ENCODE results near the gene SAP130. TPM values are rescaled to one million over a fixed set of nuclear protein-coding genes. Genes with fewer than 3 reads are reported as not detected.

Gene SAP130
- total RNA-seq, 1 donor from 2014 or later: 51.7 TPM

DNA sequence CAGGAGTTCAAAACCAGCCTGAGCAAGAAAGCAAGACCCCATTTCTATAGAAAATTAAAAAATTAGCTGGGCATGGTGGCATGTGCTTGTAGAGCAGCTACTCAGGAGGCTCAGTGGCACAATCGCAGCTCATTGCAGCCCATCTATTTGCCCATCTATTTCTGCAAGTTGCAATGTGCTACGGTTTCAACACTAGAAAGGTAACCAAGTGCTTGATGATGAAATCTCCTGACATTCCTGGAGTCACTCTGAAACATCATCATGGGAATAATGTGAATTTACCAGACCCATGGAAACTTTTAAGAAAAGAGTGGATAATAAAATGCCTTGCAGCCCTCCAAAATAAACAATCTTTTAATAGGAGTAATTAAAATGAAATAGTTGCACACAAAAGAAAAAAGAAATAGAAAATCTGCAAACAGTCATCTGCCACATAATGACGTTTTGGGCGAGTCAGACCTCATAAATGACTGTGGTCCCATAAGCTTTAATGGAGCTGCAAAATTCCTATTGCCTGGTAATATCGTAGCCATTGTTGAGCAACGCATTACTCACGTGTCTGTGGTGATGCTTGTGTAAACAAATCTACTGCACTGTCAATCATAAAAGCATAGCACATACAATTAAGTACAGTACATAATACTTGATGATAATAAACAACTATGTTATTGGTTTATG lies 95.5 kb downstream of the SAP130 start:
- no peaks in the 10 kb centered on the region for H3K27me3 Mint-ChIP-seq (ENCODE audit: low read depth)
- TF ChIP-seq, protein P1, sequence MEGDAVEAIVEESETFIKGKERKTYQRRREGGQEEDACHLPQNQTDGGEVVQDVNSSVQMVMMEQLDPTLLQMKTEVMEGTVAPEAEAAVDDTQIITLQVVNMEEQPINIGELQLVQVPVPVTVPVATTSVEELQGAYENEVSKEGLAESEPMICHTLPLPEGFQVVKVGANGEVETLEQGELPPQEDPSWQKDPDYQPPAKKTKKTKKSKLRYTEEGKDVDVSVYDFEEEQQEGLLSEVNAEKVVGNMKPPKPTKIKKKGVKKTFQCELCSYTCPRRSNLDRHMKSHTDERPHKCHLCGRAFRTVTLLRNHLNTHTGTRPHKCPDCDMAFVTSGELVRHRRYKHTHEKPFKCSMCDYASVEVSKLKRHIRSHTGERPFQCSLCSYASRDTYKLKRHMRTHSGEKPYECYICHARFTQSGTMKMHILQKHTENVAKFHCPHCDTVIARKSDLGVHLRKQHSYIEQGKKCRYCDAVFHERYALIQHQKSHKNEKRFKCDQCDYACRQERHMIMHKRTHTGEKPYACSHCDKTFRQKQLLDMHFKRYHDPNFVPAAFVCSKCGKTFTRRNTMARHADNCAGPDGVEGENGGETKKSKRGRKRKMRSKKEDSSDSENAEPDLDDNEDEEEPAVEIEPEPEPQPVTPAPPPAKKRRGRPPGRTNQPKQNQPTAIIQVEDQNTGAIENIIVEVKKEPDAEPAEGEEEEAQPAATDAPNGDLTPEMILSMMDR (conservative IDR thresholded peaks at IDR 0.05): no peak
- no peaks in the 10 kb centered on the region for H3K9me3 Mint-ChIP-seq
- H3K4me3 Mint-ChIP-seq: no peak overlapping the region
- DNase-seq (ENCODE audit: low read depth, low spot score): no peak
- H3K4me1 Mint-ChIP-seq: peaks cover 5% of the 10 kb centered on the region
- no peaks in the 10 kb centered on the region for H3K36me3 Mint-ChIP-seq (ENCODE audit: low read depth)
- no peak overlapping the region for H3K27ac Mint-ChIP-seq (ENCODE audit: unreplicated experiment)

DNA sequence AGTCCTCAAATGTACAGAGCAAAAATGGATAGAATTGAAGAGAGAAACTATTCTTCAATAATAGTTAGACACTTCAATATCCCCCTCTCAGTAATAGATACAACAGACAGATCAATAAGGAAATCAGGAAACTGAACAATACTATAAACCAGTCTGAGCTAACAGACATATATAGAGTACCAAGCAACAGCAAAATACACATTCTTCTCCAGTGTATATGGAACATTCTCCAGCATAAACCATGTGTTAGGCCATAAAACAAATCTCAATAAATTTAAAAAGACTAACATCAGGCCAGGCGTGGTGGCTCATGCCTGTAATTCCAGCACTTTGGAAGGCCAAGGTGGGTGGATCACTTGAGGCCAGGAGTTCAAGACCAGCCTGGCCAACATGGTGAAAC lies 98.4 kb downstream of the SAP130 start:
- Mint-ChIP-seq H3K27ac (ENCODE audit: unreplicated experiment) (no peak overlapping the region), H3K4me1 (no peaks in the 10 kb centered on the region), H3K9me3 (no peaks in the 10 kb centered on the region), H3K4me3 (no peak overlapping the region), H3K36me3 (ENCODE audit: low read depth) (no peaks in the 10 kb centered on the region), H3K27me3 (ENCODE audit: low read depth) (no peaks in the 10 kb centered on the region)
- DNase-seq (ENCODE audit: low read depth, low spot score): no peak
- TF ChIP-seq, protein P1 (conservative IDR thresholded peaks at IDR 0.05): no peak

GRCh38 chr2:127927384-127927783 lies 100.5 kb downstream of the SAP130 start:
- Mint-ChIP-seq H3K9me3 (no peaks in the 10 kb centered on the region), H3K4me3 (no peak overlapping the region), H3K4me1 (no peaks in the 10 kb centered on the region), H3K36me3 (ENCODE audit: low read depth) (no peaks in the 10 kb centered on the region), H3K27me3 (ENCODE audit: low read depth) (no peaks in the 10 kb centered on the region), H3K27ac (ENCODE audit: unreplicated experiment) (no peak overlapping the region)
- TF ChIP-seq, protein P1 (conservative IDR thresholded peaks at IDR 0.05): no peak
- DNase-seq (ENCODE audit: low read depth, low spot score): no peak

- no peak overlapping the region for H3K4me3 Mint-ChIP-seq
- H3K27ac Mint-ChIP-seq (ENCODE audit: unreplicated experiment): no peak overlapping the region
- H3K9me3 Mint-ChIP-seq: no peaks in the 10 kb centered on the region
- TF ChIP-seq, protein P1 (conservative IDR thresholded peaks at IDR 0.05): no peak
- H3K36me3 Mint-ChIP-seq (ENCODE audit: low read depth): no peaks in the 10 kb centered on the region
- DNase-seq (ENCODE audit: low read depth, low spot score): no peak
- no peaks in the 10 kb centered on the region for H3K4me1 Mint-ChIP-seq
- H3K27me3 Mint-ChIP-seq (ENCODE audit: low read depth): no peaks in the 10 kb centered on the region
Measured at GRCh38 chr2:127917916-127918315, 109.9 kb downstream of the SAP130 start.

DNA sequence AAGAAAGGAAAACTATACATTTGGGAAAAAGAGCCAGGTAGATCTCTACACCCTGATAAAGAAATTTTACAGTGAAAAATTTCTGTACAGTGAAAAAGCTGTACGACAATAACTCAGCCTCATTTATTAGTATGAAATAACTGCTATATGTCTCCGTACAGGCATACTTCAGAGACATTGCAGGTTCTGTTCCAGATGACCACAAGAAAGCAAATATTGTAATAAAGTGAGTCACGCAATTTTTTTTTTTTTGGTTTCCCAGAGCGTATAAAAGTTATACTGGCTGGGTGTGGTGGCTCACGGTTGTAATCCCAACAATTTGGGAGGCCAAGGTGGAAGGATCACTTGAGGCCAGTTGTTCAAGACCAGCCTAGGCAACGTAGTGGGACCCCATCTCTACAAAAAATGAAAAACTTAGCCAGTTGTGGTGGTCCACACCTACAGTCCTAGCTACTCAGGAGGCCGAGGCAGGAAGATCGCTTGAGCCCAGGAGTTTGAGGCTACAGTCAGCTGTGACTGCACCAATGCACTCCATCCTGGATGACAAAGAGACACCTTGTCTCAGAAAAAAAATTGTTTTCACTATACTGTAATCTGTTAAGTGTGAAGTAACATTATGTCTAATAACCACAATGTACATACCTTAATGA lies 113.9 kb downstream of the SAP130 start:
- Mint-ChIP-seq H3K9me3 (peaks cover 2% of the 10 kb centered on the region), H3K27me3 (ENCODE audit: low read depth) (no peaks in the 10 kb centered on the region), H3K27ac (ENCODE audit: unreplicated experiment) (no peak overlapping the region), H3K4me3 (no peak overlapping the region), H3K36me3 (ENCODE audit: low read depth) (no peaks in the 10 kb centered on the region), H3K4me1 (no peaks in the 10 kb centered on the region)
- TF ChIP-seq, protein P1 (conservative IDR thresholded peaks at IDR 0.05): no peak
- no peak for DNase-seq (ENCODE audit: low read depth, low spot score)
